Measurements from ENCODE around the gene TNS3.

DNA sequence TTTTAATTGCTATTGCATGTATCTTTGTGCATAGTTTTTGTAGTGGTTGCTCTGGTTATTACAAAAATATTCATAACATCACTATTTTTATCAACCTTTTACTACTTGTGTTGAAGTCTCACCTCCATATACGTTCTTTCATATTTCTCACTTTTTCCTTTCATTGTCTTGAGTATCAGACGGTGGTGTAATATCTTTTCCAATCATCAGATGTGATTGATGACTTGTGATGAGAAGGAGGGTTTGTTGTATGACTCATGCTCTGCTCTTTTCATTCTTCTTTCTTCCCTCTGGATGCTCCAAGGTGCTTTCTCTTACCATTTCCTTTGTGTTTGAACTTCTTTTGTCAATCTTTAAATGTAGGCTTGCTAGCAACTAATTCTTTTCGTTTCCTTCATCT is 310.2 kb downstream of the TNS3 start:
- TF ChIP-seq, protein P1, sequence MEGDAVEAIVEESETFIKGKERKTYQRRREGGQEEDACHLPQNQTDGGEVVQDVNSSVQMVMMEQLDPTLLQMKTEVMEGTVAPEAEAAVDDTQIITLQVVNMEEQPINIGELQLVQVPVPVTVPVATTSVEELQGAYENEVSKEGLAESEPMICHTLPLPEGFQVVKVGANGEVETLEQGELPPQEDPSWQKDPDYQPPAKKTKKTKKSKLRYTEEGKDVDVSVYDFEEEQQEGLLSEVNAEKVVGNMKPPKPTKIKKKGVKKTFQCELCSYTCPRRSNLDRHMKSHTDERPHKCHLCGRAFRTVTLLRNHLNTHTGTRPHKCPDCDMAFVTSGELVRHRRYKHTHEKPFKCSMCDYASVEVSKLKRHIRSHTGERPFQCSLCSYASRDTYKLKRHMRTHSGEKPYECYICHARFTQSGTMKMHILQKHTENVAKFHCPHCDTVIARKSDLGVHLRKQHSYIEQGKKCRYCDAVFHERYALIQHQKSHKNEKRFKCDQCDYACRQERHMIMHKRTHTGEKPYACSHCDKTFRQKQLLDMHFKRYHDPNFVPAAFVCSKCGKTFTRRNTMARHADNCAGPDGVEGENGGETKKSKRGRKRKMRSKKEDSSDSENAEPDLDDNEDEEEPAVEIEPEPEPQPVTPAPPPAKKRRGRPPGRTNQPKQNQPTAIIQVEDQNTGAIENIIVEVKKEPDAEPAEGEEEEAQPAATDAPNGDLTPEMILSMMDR (conservative IDR thresholded peaks at IDR 0.05 in 1 of 2, IDR thresholded peaks at IDR 0.05 in 1 of 2; ENCODE audit: extremely low read depth in 1 of 2, insufficient read depth in 1 of 2, low read depth in 1 of 2, low read length in 2 of 2), result no peak
- no peak for TF ChIP-seq EZH2 (IDR thresholded peaks at IDR 0.05; ENCODE audit: borderline replicate concordance, low read length)
